Measurements from ENCODE around the gene NSMCE1.
A peak's percentile ranks its signal among the peaks of the same experiment; 100 is the strongest.

NSMCE1 gene

GRCh38 chr16:27242868-27243590 is 25.5 kb downstream of the NSMCE1 start:
- no peak for DNase-seq (ENCODE audit: low read depth)

GRCh38 chr16:27242398-27242797 is 26.2 kb downstream of the NSMCE1 start:
- DNase-seq (ENCODE audit: low read depth) = no peak

- DNase-seq (ENCODE audit: low read depth) = no peak
Measured at GRCh38 chr16:27241658-27242057, 26.9 kb downstream of the NSMCE1 start.

DNA sequence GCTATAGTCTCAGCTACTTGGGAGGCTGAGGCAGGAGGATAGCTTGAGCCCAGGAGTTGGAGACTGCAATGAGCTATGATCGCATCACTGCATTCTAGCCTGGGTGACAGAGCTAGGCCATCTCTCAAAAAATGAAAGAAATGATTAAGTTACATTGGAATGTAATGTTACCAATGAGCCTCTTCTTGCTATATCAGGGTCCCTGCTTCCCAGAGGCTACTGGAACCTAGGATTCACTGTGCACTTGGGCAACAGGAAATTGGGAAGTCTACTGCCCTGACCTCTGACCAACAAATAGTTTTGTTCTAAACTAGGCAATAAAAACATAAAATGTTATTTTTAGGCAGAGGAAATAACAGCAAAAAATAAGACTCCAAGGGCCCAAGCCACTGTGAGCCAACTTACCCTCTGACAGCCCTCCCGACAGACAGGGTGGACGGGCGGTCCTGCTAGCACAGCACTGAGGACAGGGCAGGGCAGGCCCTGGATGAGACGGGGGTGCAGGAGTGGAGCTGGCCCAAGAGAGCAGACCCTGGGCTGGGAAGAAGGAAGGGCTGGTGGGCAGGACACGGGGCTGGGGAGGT is 27.5 kb downstream of the NSMCE1 start:
- peak; percentile 75 for DNase-seq (ENCODE audit: low read depth)

GRCh38 chr16:27239906-27240655 is 28.5 kb downstream of the NSMCE1 start:
- DNase-seq (ENCODE audit: low read depth) = no peak

DNA sequence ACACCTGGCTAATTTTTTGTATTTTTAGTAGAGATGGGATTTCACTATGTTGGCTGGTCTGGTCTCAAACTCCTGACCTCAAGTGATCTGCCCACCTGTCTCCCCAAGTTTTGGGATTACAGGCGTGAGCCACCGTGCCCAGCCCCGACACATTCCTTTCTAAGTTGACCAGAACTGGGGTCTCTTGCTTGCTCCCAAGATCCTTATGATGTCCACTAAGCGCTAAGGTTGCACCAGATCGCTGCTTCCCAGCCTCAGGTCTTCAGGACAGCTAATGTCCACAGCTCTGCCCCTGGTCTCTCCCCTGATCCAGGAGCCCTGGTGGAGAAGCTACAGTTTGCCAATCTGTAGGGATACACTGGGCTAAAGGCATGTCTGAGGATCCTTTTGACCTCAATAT is 29.5 kb downstream of the NSMCE1 start:
- DNase-seq (ENCODE audit: low read depth) = no peak

- DNase-seq (ENCODE audit: low read depth) = no peak
Measured at GRCh38 chr16:27238591-27238990, 30.0 kb downstream of the NSMCE1 start.

GRCh38 chr16:27238016-27238587 is 30.5 kb downstream of the NSMCE1 start:
- DNase-seq (ENCODE audit: low read depth) = no peak

DNA sequence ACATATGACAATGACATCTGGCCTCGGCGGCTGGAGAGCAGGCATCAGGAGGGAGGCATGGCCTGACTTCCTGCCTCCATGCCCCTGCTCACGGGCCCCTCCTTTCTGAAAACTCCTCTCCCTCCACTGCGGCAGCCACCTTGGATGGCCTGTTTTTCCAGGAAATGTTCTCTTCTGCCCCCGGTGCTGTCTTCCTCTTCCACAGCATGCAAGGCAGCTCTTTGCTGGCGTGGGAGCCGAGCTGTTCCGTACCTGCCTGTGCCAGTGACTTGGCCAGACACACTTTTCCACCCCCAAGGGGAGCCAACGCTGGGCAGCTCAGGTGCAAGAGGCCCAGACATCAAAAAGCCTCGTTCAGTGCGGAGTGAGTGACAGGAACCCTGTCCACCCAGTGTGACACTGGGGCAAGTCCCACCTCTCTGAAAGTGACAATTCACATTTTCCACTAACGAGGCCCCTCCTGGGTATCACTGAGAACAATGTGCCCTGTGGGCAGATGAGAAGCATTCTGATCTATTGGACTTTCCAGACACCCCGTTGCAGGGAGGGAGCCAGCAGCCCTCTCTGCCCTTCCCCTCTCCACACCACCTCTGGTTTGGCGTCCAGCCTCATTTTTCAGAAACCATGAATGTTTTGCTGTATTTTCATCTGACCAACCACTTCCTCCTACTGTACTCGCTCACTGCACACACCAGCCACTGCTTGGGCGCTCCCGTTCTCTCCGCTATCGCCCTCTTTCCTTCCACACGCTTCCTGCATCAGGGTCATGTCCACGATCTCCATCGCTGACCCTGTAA is 31.2 kb downstream of the NSMCE1 start:
- no peak for DNase-seq (ENCODE audit: low read depth)

DNA sequence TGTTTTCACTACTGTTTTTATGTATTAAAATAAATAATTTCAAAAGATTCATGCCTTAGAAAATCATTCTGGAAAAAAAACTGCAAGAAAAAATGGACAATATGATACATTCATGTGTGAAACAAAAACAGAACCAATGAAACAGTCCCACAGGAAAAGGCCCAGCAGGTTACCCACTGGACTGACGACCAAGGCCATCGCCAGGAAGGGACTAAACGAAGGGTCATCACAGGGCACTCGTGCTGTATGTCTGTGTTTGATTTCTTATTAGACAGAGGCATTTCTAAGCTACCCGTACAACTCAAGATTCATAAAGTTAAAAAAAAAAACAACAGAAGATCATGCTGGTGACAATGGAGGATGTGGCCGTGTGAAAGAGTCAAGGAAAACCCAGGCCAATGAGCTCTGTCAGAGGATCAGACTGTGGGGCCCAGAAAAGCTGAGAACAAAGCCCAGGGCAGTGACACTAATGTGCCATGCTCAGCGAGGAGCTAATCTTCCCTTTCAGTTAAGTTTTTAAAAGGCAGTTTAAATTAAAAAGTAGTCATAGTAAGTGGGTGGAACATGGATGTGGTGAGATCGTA is 31.8 kb downstream of the NSMCE1 start:
- no peak for DNase-seq (ENCODE audit: low read depth)

- no peak for DNase-seq (ENCODE audit: low read depth)
Measured at GRCh38 chr16:27235938-27236245, 32.7 kb downstream of the NSMCE1 start.

DNA sequence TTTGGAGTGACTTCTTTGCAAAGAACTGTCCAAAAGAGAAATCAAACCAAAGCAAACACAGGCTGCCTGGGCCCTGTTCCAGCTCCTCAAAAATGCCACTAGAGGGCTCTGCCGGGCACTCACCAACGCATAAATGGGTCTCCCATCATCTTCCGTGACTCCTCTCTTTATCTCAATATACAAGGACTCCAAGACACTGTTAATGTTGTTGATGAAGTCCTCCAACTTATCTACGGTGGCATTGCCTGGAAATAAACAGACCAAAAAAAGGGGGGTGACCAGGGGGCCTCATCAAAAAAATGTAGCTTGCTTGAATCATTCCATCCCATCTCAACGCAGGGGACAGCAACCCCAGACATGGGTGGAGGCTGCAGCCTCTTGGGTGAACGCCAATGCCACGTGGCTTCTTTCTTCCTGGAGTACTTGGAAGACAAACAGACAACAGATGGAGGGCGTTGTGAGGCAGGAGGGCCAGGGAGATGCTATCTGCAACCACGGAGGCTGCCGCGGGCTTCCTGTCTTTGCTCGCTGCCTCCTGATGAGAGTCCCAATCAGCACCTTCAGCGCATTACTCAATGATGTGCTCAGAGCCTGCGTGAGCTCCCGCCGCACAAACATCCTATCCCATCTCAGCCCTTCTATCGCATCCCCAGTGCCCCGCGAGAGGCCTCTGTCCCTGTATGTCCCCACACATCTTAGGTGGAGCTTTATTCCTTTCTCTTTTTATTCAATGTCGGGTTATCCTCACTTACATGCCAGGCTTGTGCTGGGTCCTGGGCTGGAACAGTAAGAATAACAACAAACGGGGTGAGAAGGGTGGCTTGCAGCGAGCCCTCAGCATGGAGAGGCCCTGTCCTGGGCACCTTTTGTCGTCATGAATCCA is 33.3 kb downstream of the NSMCE1 start:
- DNase-seq (ENCODE audit: low read depth) = no peak

- DNase-seq (ENCODE audit: low read depth) = no peak
Measured at GRCh38 chr16:27234603-27235002, 34.0 kb downstream of the NSMCE1 start.

- no peak for DNase-seq (ENCODE audit: low read depth)
Measured at GRCh38 chr16:27234171-27234570, 34.4 kb downstream of the NSMCE1 start.

DNA sequence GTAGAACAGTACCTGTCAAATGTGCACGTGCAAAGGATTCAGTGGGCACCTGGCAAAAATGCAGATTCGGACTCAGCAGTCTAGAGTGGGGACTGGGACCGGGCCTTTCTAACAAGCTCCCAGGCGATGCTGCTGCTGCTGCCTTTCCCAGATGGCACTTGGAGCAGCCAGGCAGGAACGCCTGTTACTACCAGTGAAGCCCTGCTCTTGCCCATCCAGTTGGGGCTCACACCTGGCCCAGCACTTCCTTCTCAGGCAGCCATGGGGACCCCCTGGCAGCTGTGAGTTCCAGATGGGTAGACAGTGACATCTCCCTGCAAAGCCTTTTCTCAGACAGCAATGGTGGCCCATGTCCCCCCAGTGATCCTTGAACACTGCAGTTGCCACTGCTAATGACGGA is 34.8 kb downstream of the NSMCE1 start:
- DNase-seq (ENCODE audit: low read depth) = no peak

GRCh38 chr16:27232901-27233625 is 35.5 kb downstream of the NSMCE1 start:
- DNase-seq (ENCODE audit: low read depth) = no peak

DNA sequence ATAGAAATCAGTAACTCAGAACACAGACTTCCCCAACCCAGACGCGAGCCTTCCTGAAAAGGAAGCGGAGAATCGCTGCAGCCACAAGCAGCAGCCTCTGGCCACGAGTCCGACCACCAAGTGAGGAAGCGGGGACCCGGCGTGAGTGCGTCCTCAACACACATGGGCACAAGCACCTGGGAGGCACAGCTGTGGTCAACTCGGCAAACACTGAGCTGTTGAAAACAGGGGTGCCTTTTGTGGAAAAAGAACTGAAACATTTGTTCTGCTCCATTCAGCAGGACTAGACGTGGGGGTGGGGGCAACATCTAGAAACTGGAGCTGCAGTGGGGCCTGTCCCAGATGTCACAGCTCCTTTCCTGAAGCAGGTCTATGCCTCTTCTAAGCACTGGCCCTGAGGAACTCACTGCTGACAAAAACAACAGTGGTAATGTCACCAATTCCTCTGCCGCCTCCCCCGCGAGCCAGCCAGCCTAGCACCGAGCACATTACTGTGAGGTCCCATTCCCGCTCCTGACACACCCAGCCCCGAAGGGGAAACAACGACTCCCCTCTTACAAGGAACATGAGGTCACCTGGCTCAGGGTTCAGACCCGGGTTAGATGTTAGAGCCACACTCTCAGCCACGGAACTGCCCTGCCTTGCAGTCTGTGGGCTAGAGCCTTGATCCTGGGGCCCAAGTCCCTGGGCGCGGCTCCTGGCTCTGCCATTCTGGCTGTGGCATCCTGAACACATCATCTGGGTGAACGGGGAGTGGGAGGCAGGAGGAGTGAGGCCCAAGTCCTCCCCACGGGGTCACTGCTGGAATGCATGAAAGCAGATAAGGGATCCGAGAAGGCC is 36.3 kb downstream of the NSMCE1 start:
- DNase-seq (ENCODE audit: low read depth) = no peak

DNA sequence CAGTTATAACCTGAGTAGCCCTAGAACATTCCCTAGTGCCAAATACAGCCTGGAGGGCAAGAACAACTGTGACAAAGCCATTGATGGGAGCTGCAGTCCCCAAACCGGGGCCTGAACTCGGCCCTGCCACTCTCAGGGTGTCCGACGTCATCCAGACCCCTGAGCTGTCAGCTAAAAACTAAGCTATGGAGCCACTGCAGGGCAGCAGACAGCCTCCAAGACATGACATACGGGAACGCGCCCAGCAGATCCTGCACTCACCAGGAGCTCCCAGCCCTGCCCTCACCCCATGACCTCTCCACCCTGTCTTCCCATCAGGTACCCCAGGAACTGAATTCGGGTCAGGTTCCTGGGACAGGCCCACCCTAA is 36.9 kb downstream of the NSMCE1 start:
- DNase-seq (ENCODE audit: low read depth) = no peak

- no peak for DNase-seq (ENCODE audit: low read depth)
Measured at GRCh38 chr16:27230562-27231001, 38.0 kb downstream of the NSMCE1 start.
